GM18861 (cell line): Measurements from ENCODE around the gene ZNF185.

Experiments used
- ATAC-seq: cut with Tn5 transposase; IDR thresholded peaks from one replicate; pipeline ENCODE4 v1.9.1; 2021; ENCODE audit not compliant: unreplicated experiment

ZNF185 gene

GRCh38 chrX:152915541-152916241 is 17.8 kb downstream of the ZNF185 start:
- peak; percentile 83 for ATAC-seq

GRCh38 chrX:152917656-152918579 is 20.1 kb downstream of the ZNF185 start:
- ATAC-seq = no peak

DNA sequence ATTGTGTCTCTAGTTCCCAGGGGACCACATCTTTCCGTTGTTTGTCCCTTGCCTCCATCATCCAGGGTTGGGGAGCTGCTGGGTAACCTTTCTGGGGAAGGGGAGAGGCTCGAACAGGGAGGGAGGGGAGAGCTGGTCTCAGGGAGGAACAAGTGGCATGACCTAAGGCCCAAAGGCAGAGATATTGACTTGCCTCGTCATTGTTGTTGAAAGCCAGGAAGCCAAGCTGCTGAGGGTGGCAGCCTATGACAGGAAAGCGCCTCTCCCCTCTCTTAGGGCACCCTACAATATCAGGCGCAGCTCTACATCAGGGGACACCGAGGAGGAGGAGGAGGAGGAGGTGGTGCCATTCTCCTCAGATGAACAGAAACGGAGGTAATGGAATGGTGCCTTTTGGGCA is 20.8 kb downstream of the ZNF185 start:
- ATAC-seq = no peak

- ATAC-seq = no peak
Measured at GRCh38 chrX:152923599-152923998, 25.7 kb downstream of the ZNF185 start.

DNA sequence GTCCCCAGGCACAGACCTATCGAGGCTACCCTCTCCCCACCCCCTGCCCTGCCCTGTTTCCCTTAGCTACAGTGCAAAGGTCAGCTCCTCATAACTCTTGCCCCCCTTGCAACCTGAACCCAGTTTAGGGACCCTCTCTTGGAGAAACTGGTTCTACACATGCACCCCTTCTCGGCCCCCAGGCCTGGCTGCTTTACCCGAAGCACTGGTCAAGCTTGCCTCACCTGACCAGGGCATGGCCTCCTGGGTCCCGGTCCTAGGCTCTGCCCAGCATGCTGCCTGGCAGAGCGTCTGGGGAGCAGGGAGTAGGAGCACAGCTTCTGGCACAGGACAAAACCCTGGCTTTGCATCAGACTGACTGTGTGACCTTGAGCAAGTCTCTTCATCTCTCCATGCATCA is 28.0 kb downstream of the ZNF185 start:
- no peak for ATAC-seq

DNA sequence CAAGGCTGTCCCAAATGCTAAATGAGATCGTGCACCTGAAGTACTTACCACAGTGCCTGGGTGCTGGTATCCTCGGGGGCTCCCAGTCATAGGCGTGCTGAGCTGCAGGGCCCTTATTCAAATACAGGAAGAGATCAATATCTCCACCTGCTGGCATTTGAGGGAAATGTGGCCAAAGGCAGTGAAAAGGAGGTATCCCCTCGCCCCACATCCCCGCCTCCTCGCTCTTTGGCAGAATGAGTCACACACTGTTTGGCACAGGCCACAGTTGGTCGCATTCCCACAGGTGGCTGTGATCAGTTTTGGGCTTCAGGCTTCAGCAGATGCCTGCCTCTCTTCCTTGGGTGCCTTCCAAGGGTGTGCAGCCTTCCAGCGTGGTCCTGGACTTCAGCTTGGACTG is 28.4 kb downstream of the ZNF185 start:
- ATAC-seq = peak; percentile 81

GRCh38 chrX:152926923-152927322 is 29.1 kb downstream of the ZNF185 start:
- no peak for ATAC-seq

DNA sequence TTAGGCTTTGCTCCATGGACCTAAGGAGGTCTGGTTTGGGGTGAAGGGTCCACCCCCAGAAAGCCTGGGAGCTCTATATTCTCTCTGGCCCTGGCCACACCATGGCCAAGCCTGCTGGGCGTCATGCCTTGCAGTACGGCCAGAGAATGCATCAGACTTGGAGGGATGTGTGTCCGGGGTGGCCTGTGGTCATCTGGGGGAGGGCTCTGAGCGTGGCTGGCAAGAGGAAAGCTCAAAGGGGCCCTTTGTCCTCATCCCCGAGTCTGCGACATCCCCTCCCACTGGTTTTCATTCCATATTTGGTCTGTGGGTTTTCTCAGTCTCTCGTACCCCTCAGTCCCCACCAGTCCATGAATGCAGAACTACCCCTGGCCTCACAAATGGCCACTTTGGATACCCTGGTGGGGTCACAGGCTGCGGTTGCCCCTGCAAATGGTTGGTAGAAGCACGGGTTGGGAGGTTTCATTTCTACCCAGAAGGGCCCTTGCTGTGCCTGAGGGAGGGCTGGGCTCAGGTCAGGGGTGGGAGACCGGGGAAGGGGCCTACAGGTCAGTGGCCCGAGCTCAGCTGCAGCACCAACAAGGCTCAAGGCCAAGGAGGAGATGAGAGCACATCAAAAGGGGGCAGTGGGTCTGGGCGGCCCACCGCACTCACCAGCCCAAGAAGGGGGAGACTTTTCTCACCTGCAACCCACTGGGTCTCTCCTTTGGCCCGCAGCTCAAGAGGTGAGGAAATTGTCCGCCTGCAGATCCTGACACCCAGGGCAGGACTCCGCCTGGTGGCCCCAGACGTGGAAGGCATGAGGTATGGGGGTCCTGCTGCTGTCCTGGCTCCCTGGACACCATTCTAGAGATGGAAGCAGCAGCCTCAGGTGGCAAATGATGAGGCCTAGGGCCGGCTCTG is 30.2 kb downstream of the ZNF185 start:
- ATAC-seq = no peak

GRCh38 chrX:152928761-152929400 is 31.0 kb downstream of the ZNF185 start:
- no peak for ATAC-seq

GRCh38 chrX:152929898-152930297 is 32.0 kb downstream of the ZNF185 start:
- ATAC-seq = no peak

DNA sequence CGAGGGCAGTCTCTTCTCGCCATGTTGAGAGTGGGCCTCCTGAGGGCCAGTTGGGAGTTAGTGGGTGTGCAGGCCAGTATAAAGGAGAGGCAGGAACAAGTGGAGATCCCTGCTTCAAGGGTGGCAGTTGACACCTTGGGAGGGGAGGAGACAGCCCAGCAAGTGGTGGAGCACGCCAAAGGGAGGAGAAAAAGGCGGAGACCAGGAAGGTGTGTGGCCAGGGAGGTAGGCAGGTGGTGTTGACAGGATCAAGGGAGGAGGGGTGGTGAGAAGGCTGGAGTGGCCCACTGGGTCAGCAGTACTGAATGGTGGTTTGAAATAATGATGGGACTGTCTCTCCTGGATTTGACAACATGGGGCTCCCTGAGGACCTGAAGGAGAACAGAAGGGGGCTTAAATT is 32.6 kb downstream of the ZNF185 start:
- no peak for ATAC-seq

GRCh38 chrX:152932144-152932543 is 34.3 kb downstream of the ZNF185 start:
- ATAC-seq = no peak

DNA sequence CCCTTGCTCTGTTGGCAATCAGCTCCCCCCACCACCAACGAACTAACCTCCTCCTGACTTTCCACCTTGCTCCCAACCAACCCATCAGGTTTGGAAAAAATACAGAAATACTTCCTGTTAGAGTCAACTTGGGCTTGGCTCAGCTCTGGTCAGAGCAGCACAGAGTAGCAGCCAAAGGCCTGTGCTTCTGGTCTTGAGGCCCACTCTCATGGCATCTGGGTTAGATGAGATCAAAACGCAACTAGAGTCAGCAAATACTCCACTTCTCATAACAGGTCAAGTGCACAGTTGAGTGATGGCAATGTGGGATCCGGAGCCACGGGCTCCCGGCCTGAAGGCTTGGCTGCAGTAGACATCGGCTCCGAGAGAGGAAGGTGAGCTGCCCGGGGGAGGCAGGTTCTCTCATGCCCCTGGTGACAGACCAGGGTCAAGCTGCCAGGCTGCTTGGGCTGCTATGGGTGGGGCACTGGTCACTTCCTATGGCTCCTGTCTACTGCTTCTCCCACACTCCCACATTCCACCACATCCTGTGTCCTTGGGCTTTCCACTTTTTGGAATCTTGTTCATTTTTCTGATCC is 34.8 kb downstream of the ZNF185 start:
- no peak for ATAC-seq

DNA sequence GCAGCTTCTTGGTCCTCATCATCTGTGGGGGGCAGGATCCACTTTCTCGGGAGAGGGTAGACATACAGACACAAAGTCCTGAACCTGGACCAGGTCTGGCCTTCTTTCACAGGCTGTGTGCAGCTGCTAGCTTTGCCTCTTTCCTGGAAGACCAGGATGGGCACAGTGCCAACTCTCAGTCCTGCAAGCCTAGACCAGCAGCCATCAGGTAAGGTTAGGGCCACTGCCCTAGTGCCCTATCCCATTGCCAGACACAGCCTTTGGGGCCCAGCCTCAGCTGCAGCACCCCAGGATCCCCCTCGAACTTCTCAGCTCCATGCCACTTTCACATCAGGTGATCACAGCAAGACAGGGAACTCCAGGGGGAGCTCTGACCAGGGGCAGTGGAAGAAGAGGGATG is 38.4 kb downstream of the ZNF185 start:
- ATAC-seq = no peak

- ATAC-seq = no peak
Measured at GRCh38 chrX:152937236-152937635, 39.4 kb downstream of the ZNF185 start.

- ATAC-seq = peak; percentile 82
Measured at GRCh38 chrX:152941328-152942076, 43.6 kb downstream of the ZNF185 start.

DNA sequence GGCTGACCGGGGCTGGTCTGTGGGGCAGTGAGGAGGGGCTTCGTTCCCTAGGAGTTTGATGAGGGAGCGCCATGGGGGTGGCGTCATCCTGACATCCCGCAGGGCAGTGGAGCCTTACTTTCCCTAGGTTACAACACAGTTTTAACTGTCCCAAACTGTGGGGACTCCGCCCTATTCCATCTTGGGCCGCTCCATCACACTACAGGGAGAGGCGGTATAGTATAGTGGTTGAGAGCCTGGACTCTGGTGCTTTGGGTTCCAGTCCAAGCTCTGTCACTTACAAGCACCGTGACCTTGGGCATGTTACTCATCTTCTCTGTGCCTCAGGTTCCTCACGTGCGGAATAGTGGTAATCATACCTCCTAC is 44.2 kb downstream of the ZNF185 start:
- no peak for ATAC-seq

DNA sequence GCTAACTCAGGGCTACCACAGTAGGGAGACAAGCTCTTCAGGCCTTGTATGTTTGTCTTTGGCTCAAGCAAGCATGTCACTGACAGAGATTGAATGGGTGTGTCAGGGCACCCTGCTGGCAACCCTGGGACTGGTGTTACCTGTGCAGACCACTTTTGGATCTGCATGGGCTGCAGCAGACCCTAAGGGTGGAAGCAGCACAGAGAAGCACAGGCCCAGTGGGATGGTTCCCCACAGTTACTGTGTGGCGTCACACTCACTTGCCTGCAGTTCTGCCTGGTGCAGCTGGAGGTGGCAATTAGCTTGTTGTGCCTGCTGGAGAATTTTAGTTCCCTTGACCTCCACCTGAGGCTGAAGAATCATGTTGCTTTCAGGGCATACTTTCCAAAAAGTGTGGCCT is 46.0 kb downstream of the ZNF185 start:
- ATAC-seq = no peak

DNA sequence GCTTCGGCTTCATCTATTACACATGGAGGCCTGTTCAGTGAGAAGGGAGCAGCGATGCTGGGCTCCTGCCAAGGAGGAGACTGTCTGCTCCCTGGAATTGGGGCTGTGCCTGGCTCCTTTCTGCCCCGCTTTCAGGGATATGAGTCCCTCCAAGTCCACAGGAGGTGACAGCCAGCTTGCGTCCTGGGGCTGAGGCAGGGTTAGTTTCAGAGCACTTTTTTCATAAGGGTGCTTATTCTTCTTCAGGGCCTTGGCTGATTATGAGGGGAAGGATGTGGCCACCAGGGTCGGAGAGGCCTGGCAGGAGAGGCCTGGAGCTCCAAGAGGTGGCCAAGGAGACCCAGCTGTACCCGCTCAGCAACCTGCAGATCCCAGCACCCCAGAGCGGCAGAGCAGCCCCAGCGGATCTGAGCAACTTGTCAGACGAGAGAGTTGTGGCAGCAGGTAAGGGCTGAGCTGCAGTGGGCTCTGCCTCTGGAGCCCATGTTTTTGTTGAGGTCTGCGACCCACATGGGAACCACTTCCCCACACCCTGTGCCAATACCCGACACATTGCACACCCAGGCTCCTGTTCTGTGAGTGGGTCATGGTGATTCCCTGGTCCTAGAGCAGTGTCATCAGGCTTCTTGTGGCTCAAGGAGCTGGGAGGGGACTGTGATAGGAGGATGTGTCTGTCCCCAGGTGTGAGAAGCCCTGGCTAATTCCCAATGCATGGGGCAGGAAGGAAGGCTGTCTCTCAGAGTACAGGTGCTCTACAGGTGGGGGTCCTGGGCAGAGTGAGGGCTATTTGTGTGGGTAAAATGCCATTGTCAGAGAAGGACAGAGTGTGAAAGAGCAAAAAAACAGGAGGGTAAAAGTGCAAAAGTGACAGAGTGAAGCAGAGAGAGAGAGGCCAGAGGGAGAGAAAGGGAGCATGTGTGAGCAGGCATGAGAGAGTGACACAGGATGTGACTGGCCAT is 47.4 kb downstream of the ZNF185 start:
- no peak for ATAC-seq
